Glutamatergic neuron (in vitro differentiated cells): ENCODE measurements around the gene ZSCAN25. TPM values are rescaled to one million over a fixed set of nuclear protein-coding genes. Genes with fewer than 3 reads are reported as not detected.

Experiments used
- DNase-seq: peaks from one replicate; pipeline ENCODE4 v3.0.0; 2022
- H3K27ac Mint-ChIP-seq: one replicate; pipeline ENCODE4 v1.8.0; 2020; ENCODE audit warnings: mild to moderate bottlenecking, mixed read lengths, inconsistent platforms; ENCODE audit not compliant: unreplicated experiment
- H3K27me3 Mint-ChIP-seq: one replicate; pipeline ENCODE4 v1.8.0; 2020; ENCODE audit warnings: mild to moderate bottlenecking, moderate library complexity, mixed read lengths, inconsistent platforms; ENCODE audit not compliant: unreplicated experiment
- H3K36me3 Mint-ChIP-seq: one replicate; pipeline ENCODE4 v1.8.0; 2020; ENCODE audit warnings: mild to moderate bottlenecking, mixed read lengths, inconsistent platforms; ENCODE audit not compliant: unreplicated experiment
- H3K4me1 Mint-ChIP-seq: one replicate; pipeline ENCODE4 v1.8.0; 2020; ENCODE audit warnings: mild to moderate bottlenecking, low read depth, mixed read lengths, inconsistent platforms; ENCODE audit not compliant: unreplicated experiment
- H3K4me3 Mint-ChIP-seq: one replicate; pipeline ENCODE4 v1.8.0; 2020; ENCODE audit warnings: mild to moderate bottlenecking, mixed read lengths, inconsistent platforms; ENCODE audit not compliant: unreplicated experiment
- H3K9me3 Mint-ChIP-seq: one replicate; pipeline ENCODE4 v1.8.0; 2020; ENCODE audit warnings: mild to moderate bottlenecking, moderate library complexity, mixed read lengths, inconsistent platforms; ENCODE audit not compliant: unreplicated experiment
- CTCF ChIP-seq: fragments of 200-600 bp; sonication (generic); IDR thresholded peaks from one replicate; pipeline ENCODE4 v1.5.0; 2021; ENCODE audit not compliant: partially characterized antibody, unreplicated experiment
- total RNA-seq: library from RNA; stranded (reverse); fragmentation: NEBNext Ultra II Directional; extraction: Animal tissue kit (Norgen Biotek cat#: 25700); gene quantifications from one replicate; pipeline ENCODE4 v1.2.1, GENCODE V29; 2021; ENCODE audit not compliant: unreplicated experiment

ZSCAN25 gene
- total RNA-seq, 1 donor from 2014 or later, result 26.6 TPM

- no peaks in the 10 kb centered on the region for H3K36me3 Mint-ChIP-seq
- H3K4me3 Mint-ChIP-seq, result no peak overlapping the region
- no peak overlapping the region for H3K27ac Mint-ChIP-seq
- no peaks in the 10 kb centered on the region for H3K4me1 Mint-ChIP-seq
- peaks cover 2% of the 10 kb centered on the region for H3K9me3 Mint-ChIP-seq
- no peak for TF ChIP-seq CTCF
- peaks cover 5% of the 10 kb centered on the region for H3K27me3 Mint-ChIP-seq
- no peak for DNase-seq
Measured at GRCh38 chr7:99618726-99619125, 2.0 kb downstream of the ZSCAN25 start.

- Mint-ChIP-seq H3K27me3 (peaks cover 5% of the 10 kb centered on the region), H3K4me1 (no peaks in the 10 kb centered on the region), H3K27ac (no peak overlapping the region), H3K9me3 (peaks cover 2% of the 10 kb centered on the region), H3K4me3 (no peak overlapping the region), H3K36me3 (peaks cover 2% of the 10 kb centered on the region)
- no peak for TF ChIP-seq CTCF
- DNase-seq, result no peak
Measured at GRCh38 chr7:99619571-99620130, 2.9 kb downstream of the ZSCAN25 start.

GRCh38 chr7:99621271-99621670 lies 4.5 kb downstream of the ZSCAN25 start:
- DNase-seq, result no peak
- H3K9me3 Mint-ChIP-seq, result peaks cover 2% of the 10 kb centered on the region
- H3K36me3 Mint-ChIP-seq, result peaks cover 4% of the 10 kb centered on the region
- no peak overlapping the region for H3K27ac Mint-ChIP-seq
- peaks cover 5% of the 10 kb centered on the region for H3K27me3 Mint-ChIP-seq
- TF ChIP-seq CTCF, result no peak
- no peak overlapping the region for H3K4me3 Mint-ChIP-seq
- H3K4me1 Mint-ChIP-seq, result no peaks in the 10 kb centered on the region

GRCh38 chr7:99622596-99622995 lies 5.8 kb downstream of the ZSCAN25 start:
- TF ChIP-seq CTCF, result no peak
- H3K36me3 Mint-ChIP-seq, result peaks cover 4% of the 10 kb centered on the region
- no peak overlapping the region for H3K4me3 Mint-ChIP-seq
- H3K27ac Mint-ChIP-seq, result no peak overlapping the region
- no peaks in the 10 kb centered on the region for H3K27me3 Mint-ChIP-seq
- peaks cover 2% of the 10 kb centered on the region for H3K9me3 Mint-ChIP-seq
- no peaks in the 10 kb centered on the region for H3K4me1 Mint-ChIP-seq
- no peak for DNase-seq

GRCh38 chr7:99623091-99623693 lies 6.4 kb downstream of the ZSCAN25 start:
- H3K27me3 Mint-ChIP-seq, result no peaks in the 10 kb centered on the region
- H3K27ac Mint-ChIP-seq, result no peak overlapping the region
- H3K4me3 Mint-ChIP-seq, result no peak overlapping the region
- H3K9me3 Mint-ChIP-seq, result no peaks in the 10 kb centered on the region
- no peak for TF ChIP-seq CTCF
- H3K4me1 Mint-ChIP-seq, result no peaks in the 10 kb centered on the region
- DNase-seq, result no peak
- peaks cover 4% of the 10 kb centered on the region for H3K36me3 Mint-ChIP-seq
